GM04503 (cell line): ENCODE data around the gene TNFAIP8L2.
"Not testable (repeated sequence)": the region's sequence is repeated elsewhere in the genome, so short reads cannot be mapped to it uniquely, and the experiment has no call there.

Experiments
- DNase-seq: peaks from one replicate; pipeline ENCODE4 v3.0.0-alpha.2; 2012; ENCODE audit warnings: low read depth

Gene TNFAIP8L2

DNA sequence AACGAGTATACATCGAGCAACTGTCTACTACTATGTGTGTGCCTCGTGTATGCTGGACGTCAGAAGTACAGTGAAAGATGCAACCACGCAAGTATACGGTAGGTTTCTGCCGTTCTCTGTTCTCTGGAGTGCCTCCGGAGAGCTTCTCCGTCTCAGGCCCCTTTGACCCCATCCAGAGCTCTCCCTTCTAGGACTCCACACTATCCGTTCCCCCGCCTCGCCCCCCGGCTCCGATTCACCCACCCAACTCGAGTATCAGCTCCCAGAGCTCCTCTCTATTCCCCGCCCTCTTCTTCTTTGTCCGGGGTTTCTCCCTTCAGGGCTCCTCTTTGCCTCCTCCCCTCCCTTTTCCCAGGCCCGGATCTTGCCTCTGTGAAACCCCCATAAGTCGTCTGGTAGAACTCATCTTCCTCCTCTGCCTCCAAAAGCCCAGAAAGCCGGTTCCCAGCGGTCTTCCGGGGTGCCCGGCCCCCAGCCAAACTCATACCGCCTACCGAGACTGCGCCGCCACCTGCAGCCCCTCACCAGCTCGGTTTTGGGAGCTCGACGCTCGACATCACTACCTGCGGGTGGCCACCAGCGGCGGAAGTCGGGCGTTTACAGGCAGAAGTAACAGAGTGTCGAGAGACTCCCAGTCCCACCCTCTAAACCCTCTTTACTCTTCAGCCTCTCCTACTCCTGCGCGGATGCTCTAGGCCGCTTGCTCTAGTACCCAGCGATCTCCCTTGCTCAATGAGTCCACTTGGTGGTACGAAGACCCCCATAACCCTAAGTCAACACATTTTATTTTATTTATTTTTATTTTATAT is 33.4 kb downstream of the TNFAIP8L2 start, which contains the start of gene VPS72:
Gene VPS72 (minus strand): TSS at position 561 of the 809 bp plus-strand sequence. CDS start 76 bp downstream, at position 485.
- peak; percentile 65 for DNase-seq

DNA sequence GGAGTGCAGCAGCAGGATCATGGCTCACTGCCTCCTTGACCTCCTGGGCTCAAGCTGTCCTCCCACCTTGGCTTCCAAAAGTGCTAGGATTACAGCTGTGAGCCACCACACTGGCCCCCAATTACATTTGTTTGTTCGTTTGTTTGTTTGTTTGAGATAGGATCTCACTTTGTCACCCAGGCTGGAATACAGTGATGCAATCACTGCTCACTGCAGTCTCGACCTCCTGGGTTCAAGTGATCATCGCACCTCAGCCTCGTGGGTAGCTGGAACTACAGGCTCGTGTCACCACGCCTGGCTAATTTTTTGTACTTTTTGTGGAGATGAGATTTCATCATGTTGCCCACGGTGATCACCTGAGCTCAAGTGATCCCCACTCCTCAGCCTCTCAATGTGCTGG is 35.6 kb downstream of the TNFAIP8L2 start:
- no peak for DNase-seq

DNA sequence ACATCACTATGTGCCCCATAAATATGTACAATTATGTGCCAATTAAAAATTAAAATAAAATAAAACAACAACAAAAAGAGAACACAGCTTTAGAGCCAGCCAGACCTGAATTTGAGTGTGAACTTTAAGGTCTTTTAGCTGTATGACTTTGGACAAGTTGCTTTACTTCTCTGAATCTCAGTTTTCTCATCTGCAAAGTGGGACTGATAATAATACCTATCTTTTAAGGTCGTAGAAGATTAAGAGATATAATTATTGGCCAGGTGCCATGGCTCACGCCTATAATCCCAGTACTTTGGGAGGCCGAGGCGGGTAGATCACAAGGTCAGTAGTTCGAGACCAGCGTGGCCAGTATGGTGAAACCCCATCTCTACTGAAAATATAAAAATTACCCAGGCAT is 36.9 kb downstream of the TNFAIP8L2 start:
- DNase-seq: no peak

DNA sequence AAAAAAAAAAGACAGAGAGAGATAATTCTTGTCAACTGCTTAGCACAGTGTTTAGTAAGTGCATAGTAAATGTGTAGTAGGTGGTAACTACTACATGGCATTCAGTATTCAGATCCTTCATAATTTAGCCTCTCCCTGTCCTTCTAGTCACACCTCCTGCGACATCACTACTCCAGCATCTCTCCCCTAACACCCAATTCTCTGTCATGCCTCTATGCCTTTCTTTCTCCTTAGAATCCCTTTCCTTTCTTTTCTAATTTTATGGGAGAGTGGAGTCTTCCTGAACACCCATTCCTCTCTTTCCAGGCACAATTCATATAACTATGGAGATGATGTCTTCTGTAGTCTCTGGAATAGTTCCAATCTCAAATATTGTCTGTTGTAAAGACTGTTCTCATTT is 37.4 kb downstream of the TNFAIP8L2 start:
- no peak for DNase-seq

DNA sequence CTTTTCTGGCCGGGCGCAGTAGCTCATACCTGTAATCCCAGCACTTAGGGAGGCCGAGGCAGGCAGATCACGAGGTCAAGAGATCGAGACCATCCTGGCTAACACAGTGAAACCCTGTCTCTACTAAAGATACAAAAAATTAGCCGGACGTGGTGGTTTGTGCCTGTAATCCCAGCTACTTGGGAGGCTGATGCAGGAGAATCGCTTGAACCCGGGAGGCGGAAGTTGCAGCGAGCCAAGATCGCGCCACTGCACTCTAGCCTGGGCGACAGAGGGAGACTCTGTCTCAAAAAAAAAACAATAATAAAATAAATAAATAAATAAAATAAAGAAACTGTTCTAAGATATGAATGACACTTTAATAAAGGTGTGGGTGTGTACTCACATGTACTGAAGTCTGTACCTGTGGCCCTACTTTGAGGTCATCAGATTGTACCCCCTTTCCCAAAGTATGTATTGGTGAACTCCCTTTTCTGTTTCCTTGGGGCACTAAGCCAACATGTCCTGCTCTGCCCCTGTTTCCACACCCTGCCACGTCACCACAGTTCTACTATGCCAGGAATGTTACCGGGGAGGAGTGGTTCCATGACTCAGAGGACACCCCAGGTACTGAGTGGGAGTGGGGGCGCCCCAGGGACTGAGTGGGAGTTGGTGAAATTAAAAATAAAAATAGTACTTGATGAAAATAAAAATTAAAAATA is 38.6 kb downstream of the TNFAIP8L2 start:
- DNase-seq: peak; percentile 68

DNA sequence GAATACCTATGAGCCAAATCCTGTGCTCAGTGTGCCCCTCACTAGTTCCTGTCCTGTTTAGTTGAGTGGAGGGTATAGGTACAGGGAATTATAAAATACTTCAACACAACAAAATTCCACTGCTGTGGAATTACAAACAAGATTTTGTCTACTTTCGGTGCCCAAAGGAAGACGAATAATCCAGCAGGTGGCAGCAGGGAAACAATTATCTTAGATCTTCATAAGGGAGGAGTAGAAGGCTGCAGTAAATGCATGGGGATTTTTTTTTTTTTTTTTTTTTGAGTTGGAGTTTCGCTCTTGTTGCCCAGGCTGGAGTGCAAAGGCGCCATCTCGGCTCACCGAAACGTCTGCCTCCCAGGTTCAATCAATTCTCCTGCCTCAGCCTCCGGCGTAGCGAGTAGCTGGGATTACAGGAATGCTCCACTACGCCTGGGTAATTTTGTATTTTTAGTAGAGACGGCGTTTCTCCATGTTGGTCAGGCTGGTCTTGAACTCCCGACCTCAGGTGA is 39.9 kb downstream of the TNFAIP8L2 start:
- DNase-seq: peak; percentile 71

DNA sequence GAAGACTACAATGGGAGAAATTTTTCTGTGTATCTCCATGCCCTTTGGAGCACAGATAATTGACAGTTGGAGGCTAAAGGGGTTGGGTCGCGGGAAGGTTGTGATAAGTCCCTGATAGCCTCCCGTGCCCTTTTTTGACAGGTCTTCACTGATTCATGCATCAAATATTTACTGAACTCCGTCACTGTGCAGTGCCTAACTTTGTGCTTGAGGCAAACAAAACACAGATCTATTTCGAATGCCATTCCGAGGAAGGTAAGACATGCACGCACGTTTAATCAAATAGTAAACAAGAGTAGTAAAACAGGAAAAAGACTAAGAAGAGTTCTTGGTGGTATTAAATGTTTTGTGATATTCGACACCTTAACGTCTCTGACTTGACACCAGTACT is 41.4 kb downstream of the TNFAIP8L2 start:
- DNase-seq: no peak

DNA sequence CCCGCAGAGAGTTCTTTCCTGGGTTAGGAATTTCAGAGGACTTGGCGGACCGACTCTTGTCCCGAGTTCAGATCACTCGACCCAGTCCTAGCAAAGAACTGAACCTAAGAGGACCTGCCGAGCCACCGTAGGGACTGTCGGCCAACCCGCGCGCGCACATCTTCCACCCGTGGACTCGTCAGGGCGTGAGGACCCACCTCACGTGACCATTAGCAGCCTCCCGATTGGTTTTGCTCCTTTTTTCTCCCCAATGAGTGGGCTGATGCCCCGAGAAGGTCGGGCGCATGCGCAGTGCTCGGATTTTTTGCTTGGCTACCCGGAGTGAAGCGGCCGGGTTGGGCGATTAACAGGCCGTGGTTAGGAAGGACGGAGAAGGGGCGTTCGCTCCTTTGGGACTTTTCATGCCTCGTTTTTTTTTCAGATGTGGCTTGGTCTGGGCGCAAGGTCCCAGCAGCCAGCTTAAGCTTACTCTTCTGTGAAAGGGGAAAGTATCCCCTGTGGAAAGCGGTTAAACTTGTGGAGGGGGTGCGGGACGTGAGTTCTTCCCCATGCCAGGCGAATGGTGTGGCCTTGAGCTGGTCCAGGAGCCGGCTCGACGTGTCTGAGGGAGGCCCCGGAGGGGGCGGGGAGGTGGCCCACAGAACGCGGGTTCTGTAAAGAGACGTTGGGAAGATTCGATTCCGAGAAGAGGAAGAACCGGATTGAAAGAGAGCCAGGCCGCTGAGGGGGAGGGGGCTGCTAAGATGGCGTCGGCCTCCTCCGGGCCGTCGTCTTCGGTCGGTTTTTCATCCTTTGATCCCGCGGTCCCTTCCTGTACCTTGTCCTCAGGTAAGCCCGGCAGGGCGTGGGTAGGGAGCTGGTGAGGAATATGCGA is 42.0 kb downstream of the TNFAIP8L2 start, which contains the start of gene PIP5K1A:
Gene PIP5K1A (plus strand): TSS at position 299 of the 874 bp plus-strand sequence. CDS start 445 bp downstream, at position 744.
- DNase-seq: peak; percentile 93

DNA sequence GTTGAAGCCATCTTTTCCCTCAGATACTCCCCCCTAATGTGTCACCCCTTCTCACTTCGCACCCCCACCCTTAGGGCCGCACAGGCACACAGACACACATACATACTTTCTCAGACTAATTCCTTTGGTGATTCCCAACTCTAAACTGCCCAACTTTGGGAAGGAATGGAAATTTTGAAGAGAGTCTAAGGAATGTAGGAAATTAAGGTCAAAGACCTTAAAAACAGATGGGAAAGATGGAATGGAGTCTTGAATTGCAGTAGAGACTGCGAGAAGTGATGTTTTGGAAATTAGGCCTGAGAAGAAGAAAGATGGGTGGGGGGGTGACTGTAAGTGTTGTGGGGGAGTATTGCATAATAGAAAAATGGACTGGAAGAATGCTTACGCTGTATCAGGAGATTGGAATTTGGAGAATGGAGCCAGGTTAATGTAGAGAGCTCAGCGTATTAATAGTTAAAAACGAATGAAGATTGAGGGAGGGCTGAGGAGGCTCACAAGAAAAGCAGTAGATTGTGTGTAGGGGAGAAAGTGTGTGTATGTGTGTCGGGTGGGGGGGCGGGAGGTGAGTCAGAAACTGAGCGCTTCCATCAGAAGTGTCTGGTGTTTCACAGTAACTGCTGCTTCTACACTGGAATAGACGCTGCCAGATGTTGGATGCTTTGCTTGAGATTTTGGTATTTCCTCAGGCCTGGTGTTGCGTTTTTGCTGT is 43.6 kb downstream of the TNFAIP8L2 start:
- peak; percentile 74 for DNase-seq

DNA sequence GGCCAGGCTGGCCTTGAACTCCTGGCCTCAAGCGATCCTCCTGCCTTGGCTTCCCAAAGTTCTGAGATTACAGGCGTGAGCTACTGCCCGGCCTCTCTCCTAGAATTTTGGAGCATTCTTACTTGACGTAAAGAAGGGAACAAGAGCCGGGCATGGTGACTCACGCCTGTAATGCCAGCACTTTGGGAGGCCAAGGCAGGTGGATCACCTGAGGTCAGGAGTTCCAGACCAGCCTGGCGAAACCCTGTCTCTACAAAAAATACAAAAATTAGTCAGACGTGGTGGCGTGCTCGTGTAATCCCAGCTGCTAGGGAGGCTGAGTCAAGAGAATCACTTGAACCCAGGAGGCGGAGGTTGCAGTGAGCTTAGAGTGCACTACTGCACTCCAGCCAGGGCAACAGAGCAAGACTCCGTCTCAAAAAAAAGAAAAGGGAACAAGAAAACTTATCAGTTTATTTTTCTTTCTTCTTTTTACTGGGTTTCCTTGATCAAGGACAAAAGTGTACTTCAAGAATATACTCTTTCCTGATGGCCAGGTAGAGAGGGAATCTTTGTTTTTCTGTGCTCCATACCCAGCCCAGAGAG is 49.0 kb downstream of the TNFAIP8L2 start:
- DNase-seq: not testable (repeated sequence)
